Neural cell (in vitro differentiated cells): Measurements from ENCODE around the gene OSCAR. TPM values are rescaled to one million over a fixed set of nuclear protein-coding genes. Genes with fewer than 3 reads are reported as not detected.

Source experiments
- H2AFZ ChIP-seq: fragments of 200-600, 300-800 bp; sonication (generic), shearing (Covaris generic); 2 replicates; pipeline ENCODE4 v1.6.0; 2014; ENCODE audit warnings: low read depth, mild to moderate bottlenecking, antibody characterized with exemption, low read length, moderate library complexity
- H3F3A ChIP-seq: fragments of 200-600 bp; shearing (Covaris generic); 2 replicates; pipeline ENCODE4 v1.6.1; 2016; ENCODE audit warnings: mild to moderate bottlenecking, moderate library complexity, mixed read lengths, antibody characterized with exemption, low read length; ENCODE audit not compliant: insufficient read depth, poor library complexity, severe bottlenecking
- H3K27ac ChIP-seq: fragments of 200-600, 300-800 bp; sonication (generic), shearing (Covaris generic); 2 replicates; pipeline ENCODE4 v1.5.1; 2014; ENCODE audit warnings: mild to moderate bottlenecking, low read length, moderate library complexity
- H3K27me3 ChIP-seq: fragments of 300-800, 200-600 bp; sonication (generic), shearing (Covaris generic); 2 replicates; pipeline ENCODE4 v1.6.0; 2014; ENCODE audit warnings: mild to moderate bottlenecking, low read depth, low read length, moderate library complexity; ENCODE audit not compliant: insufficient read depth
- H3K36me3 ChIP-seq: fragments of 300-800, 200-600 bp; sonication (generic), shearing (Covaris generic); 2 replicates; pipeline ENCODE4 v1.5.1; 2014; ENCODE audit warnings: mild to moderate bottlenecking, antibody characterized with exemption, low read length, moderate library complexity; ENCODE audit not compliant: insufficient read depth
- H3K4me2 ChIP-seq: fragments of 300-800, 200-600 bp; sonication (generic), shearing (Covaris generic); 2 replicates; pipeline ENCODE4 v1.6.0; 2014; ENCODE audit warnings: mild to moderate bottlenecking, low read length
- H3K4me3 ChIP-seq: fragments of 300-800, 200-600 bp; sonication (generic), shearing (Covaris generic); 2 replicates; pipeline ENCODE4 v1.5.1; 2014; ENCODE audit warnings: mild to moderate bottlenecking, low read length, moderate library complexity
- H3K79me2 ChIP-seq: fragments of 200-600 bp; shearing (Covaris generic); replicated peaks from 2 replicates; pipeline ENCODE4 v1.6.0; 2014; ENCODE audit warnings: mild to moderate bottlenecking, low read length, moderate library complexity; ENCODE audit not compliant: insufficient read depth
- H3K9ac ChIP-seq: fragments of 300-800, 200-600 bp; sonication (generic), shearing (Covaris generic); 2 replicates; pipeline ENCODE4 v1.6.1; 2016; ENCODE audit warnings: mild to moderate bottlenecking, low read length, mixed read lengths
- H3K9me2 ChIP-seq: fragments of 200-600 bp; shearing (Covaris generic); 2 replicates; pipeline ENCODE4 v1.6.1; 2016; ENCODE audit warnings: mild to moderate bottlenecking, low read length, mixed read lengths; ENCODE audit not compliant: insufficient read depth
- H3K9me3 ChIP-seq: fragments of 200-600, 300-800 bp; sonication (generic), shearing (Covaris generic); 2 replicates; pipeline ENCODE4 v1.6.1; 2016; ENCODE audit warnings: mild to moderate bottlenecking, mixed run types, low read length, moderate library complexity, mixed read lengths
- H4K20me1 ChIP-seq: fragments of 200-600 bp; shearing (Covaris generic); 2 replicates; pipeline ENCODE4 v1.6.1; 2016; ENCODE audit warnings: mild to moderate bottlenecking, mixed run types; ENCODE audit not compliant: insufficient read depth
- CTCF ChIP-seq: fragments of 450-650 bp; IDR thresholded peaks from 2 replicates; pipeline ENCODE4 v1.5.1; 2014; ENCODE audit warnings: antibody characterized with exemption, mild to moderate bottlenecking, moderate library complexity; ENCODE audit not compliant: poor library complexity, severe bottlenecking
- EP300 ChIP-seq: fragments of 450-650 bp; conservative IDR thresholded peaks from 2 replicates; pipeline ENCODE4 v1.6.1; 2014; ENCODE audit warnings: antibody characterized with exemption, mild to moderate bottlenecking, moderate library complexity; ENCODE audit not compliant: poor library complexity, severe bottlenecking
- EZH2 ChIP-seq: fragments of 200-600, 300-800 bp; shearing (Covaris generic), sonication (generic); IDR thresholded peaks from 2 replicates; pipeline ENCODE4 v1.6.1; 2014; ENCODE audit warnings: antibody characterized with exemption, low read length, borderline replicate concordance, mild to moderate bottlenecking; ENCODE audit not compliant: insufficient read depth, poor library complexity, severe bottlenecking
- MXI1 ChIP-seq: fragments of 450-650 bp; conservative IDR thresholded peaks from 2 replicates; pipeline ENCODE4 v1.6.1; 2014; ENCODE audit warnings: antibody characterized with exemption, mild to moderate bottlenecking; ENCODE audit not compliant: poor library complexity, severe bottlenecking
- POLR2AphosphoS5 ChIP-seq: IDR thresholded peaks from 2 replicates; pipeline ENCODE4 v1.6.1; 2012
- RAD21 ChIP-seq: fragments of 450-650 bp; conservative IDR thresholded peaks from 2 replicates; pipeline ENCODE4 v1.6.1; 2014; ENCODE audit warnings: antibody characterized with exemption, mild to moderate bottlenecking, moderate library complexity
- REST ChIP-seq: IDR thresholded peaks from 2 replicates; pipeline ENCODE4 v1.6.1; 2012; ENCODE audit warnings: borderline replicate concordance
- SMC3 ChIP-seq: fragments of 450-650 bp; conservative IDR thresholded peaks from 2 replicates; pipeline ENCODE4 v1.6.1; 2014; ENCODE audit warnings: antibody characterized with exemption, mild to moderate bottlenecking, moderate library complexity; ENCODE audit not compliant: poor library complexity
- TAF1 ChIP-seq: IDR thresholded peaks from 2 replicates; pipeline ENCODE4 v1.6.1; 2012; ENCODE audit warnings: low read depth
- polyA plus RNA-seq: library from polyadenylated mRNA; depleted of rRNA; stranded (reverse); fragments of >200 nt; gene quantifications from 2 replicates; pipeline ENCODE4 v1.2.3, GENCODE V29; 2014

Gene OSCAR
- polyA plus RNA-seq, 1 donor from 2014 or later, result 0.20 TPM

GRCh38 chr19:54133957-54134590 is 33.5 kb upstream of the OSCAR start:
- Histone ChIP-seq H3K9ac (no peak overlapping the region), H3K4me3 (no peak overlapping the region), H3K9me3 (no peaks in the 10 kb centered on the region), H4K20me1 (no peaks in the 10 kb centered on the region), H3K4me2 (no peak overlapping the region), H3K27me3 (no peaks in the 10 kb centered on the region), H3K36me3 (no peaks in the 10 kb centered on the region), H2AFZ (no peak overlapping the region), H3K27ac (no peak overlapping the region), H3K9me2 (no peaks in the 10 kb centered on the region), H3K79me2 (peaks cover 12% of the 10 kb centered on the region), H3F3A (no peaks in the 10 kb centered on the region)
- TF ChIP-seq POLR2AphosphoS5, result no peak

GRCh38 chr19:54133312-54133956 is 32.8 kb upstream of the OSCAR start:
- H3K79me2 ChIP-seq, result peaks cover 5% of the 10 kb centered on the region
- no peak for TF ChIP-seq SMC3
- peak; percentile 76 for TF ChIP-seq EZH2
- peak; percentile 17 for TF ChIP-seq POLR2AphosphoS5
- H3K4me2 ChIP-seq, result no peak overlapping the region
- H3K4me3 ChIP-seq, result no peak overlapping the region
- H3K9ac ChIP-seq, result no peak overlapping the region
- no peak overlapping the region for H3K27ac ChIP-seq
- no peaks in the 10 kb centered on the region for H3K27me3 ChIP-seq
- no peaks in the 10 kb centered on the region for H3F3A ChIP-seq
- no peaks in the 10 kb centered on the region for H3K36me3 ChIP-seq
- no peaks in the 10 kb centered on the region for H3K9me3 ChIP-seq
- H2AFZ ChIP-seq, result no peak overlapping the region
- H4K20me1 ChIP-seq, result no peaks in the 10 kb centered on the region
- H3K9me2 ChIP-seq, result no peaks in the 10 kb centered on the region

GRCh38 chr19:54129617-54129996 is 29.0 kb upstream of the OSCAR start:
- H4K20me1 ChIP-seq, result no peaks in the 10 kb centered on the region

More at GRCh38 chr19:54129617-54129996, 29.0 kb upstream of the OSCAR start:
- Histone ChIP-seq H3K9me3 (no peaks in the 10 kb centered on the region), H3K9me2 (no peaks in the 10 kb centered on the region), H3K4me3 (no peak overlapping the region), H2AFZ (no peak overlapping the region), H3K27me3 (no peaks in the 10 kb centered on the region), H3K36me3 (no peaks in the 10 kb centered on the region), H3K27ac (no peak overlapping the region), H3K79me2 (no peaks in the 10 kb centered on the region), H3K9ac (no peak overlapping the region), H3F3A (no peaks in the 10 kb centered on the region), H3K4me2 (no peak overlapping the region)
- TF ChIP-seq RAD21 (no peak), EZH2 (no peak), EP300 (no peak), POLR2AphosphoS5 (no peak), CTCF (no peak), REST (no peak), SMC3 (no peak), TAF1 (no peak), MXI1 (no peak)
